GM21515 (cell line): ENCODE measurements around the gene COL5A2.

Source experiments
- ATAC-seq: cut with Tn5 transposase; IDR thresholded peaks from one replicate; pipeline ENCODE4 v1.9.1; 2021; ENCODE audit not compliant: unreplicated experiment

COL5A2 gene

DNA sequence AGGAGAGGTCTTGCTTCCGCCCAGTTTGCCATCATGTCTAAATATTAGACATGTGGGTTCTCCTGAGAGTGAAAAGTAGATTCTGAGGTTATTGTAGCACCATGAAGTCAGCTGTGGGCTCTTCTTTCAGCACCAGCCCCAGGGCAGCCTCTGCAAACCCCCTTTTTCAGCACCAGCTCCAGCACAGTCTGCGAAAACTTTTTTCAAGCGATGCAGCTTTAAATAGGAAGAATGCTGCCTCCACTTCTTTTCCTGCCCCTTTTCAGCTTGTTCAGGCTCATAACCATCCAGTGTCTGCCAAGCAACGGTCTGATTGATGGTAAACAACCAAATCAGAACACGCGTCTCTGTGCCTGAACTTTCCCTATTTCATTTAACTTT is at the start of gene COL5A2:
Gene COL5A2 (minus strand): TSS at position 192 of the 381 bp plus-strand sequence. CDS start 157 bp downstream, at position 35.
- no peak for ATAC-seq

DNA sequence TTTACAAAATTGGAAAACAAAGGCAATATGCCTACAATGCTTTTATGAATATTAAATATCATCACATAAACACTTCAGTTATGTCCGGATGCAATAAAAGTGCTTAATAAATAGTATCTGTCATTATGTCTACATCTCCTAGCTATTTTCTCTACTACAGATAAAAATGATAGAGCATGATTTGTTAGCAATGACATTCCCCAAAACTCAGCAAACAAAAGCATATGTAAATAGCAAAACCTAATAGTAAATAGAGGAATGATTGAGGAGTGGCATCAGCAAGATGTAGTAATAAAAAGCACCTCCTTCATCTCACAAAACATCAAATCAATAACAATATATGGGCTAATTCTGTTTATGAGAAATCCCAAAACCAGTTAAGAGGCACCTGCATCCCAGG is 46.5 kb upstream of the COL5A2 start:
- ATAC-seq = no peak

DNA sequence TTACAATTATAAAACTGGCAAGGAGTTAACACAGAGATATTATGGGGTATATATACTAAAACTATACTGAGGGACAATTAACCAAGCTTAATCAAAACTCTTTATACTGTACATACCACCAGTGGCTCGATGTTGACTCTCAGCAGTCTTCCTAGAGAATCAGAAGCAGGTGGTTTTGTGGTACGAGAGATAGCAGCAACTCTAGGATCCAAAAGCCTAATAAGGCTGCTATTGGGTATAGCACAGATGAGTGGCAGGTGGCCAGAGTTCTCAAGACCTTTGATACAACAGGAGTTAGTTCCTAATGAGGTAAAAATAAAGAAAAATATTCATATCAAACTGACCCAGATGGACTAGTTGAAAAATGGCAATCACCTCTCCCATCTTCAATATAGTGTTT is 45.5 kb upstream of the COL5A2 start:
- no peak for ATAC-seq

DNA sequence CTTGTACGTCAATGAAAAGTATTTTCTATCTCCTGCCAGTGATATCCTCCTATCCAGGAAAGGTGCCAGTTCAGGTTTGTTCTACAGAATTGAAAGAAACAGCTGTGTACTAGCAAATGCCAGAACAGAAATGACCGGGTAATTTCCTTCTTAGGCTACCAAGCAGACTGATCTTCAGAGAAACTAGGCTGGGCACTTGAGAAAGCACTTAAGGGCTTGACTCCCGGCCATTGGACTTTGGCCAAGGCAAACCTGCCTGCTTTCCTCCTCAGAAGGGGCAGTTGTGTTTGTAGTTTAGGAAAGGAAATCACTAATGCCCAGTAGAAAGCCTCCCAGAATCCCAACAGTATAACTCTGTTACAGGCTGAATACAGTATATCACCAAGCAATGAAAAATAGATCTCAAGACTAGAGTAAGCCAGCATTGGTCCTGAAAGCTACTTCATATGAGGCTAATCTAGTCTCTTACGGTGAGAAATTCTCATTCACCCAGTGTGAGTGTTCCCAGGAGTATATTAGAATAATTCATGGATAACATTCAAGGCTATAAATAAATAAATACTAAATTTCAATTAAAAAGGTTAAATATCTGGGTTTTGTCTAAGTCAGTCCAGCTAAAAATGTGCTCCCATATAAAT is 43.0 kb upstream of the COL5A2 start:
- no peak for ATAC-seq

DNA sequence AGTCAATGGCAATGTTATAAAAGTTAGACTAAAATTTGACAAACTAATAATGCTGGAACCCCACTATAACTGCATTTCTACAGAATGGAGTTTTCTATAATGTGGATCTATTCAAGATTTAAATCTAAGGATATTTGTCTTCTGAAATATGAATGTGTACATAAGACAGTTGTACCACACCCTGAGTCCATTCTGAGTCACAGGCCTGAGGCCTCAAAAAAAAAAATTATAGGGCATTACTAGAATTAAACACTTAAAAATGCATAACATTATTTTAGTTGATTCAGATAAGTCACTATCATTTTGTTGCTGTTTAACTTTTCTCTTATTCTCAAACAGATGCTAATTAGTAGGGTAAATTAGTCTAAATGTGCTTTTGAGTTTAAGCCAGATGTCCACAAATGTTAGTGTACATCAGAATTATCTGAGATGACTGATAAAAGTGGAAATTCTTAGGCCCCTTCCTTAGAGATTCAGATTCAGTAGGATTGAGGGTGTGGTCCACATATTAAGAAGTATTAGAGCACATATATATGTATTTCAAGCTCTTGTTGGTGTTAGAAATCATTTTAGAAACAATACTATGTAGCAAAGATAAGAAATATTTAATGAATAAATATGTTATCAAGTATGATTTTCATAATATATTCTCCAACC is 42.4 kb upstream of the COL5A2 start:
- ATAC-seq = no peak

DNA sequence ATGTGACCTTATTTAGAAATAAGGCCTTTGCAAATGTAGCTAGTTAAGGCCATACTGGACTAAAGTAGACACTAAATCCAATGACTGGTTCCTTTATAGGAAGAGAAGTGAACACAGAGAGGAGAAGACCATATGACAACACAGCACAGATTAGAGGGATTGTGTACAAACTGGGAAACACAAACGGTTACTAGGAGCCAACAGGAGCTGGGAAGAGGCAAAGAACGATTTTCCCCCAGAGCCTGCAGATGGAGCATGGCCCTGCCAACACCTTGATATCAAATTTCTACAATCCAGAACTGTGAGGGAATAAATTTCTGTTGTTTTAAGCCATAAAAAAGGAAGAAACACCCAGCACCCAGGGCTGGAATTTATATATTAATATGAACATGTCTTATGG is 38.7 kb upstream of the COL5A2 start:
- no peak for ATAC-seq

DNA sequence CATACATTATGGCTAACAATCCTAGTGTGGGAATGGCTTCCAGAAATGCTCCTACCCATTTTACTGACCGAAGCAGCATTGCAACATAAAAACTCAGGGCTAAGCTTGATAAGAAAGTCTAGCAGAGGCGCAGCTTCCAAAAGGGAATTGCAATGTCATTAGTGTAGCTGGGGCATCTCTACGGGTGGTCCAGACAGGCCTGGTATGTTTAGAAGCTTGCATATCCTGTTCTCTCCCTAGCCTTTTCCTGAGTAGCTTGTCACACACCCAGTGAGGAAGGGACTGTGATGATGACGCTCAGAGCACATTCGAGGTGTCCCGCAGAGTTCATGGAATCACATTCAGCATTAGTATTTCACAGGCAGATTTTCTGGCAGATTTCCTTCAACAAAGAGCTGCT is 38.0 kb upstream of the COL5A2 start:
- no peak for ATAC-seq

DNA sequence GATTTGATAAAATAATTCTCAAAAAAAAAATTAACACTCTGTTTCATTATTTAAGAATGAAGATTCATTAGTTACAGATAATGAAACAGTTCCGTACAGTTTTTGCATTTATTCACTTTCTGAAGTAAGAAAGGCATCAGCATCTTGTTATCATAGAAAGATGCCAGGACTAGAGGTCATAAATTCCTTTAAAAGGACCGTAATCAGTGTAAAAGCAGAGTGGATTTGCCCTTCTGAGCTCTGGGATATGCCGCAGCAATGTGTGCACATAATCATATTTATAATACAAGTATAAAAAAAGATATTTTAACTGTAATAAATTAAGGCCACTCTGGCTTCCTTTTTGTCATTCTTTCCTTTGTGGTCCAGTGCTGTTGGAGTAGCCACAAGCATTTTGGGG is 37.5 kb upstream of the COL5A2 start:
- ATAC-seq = no peak

DNA sequence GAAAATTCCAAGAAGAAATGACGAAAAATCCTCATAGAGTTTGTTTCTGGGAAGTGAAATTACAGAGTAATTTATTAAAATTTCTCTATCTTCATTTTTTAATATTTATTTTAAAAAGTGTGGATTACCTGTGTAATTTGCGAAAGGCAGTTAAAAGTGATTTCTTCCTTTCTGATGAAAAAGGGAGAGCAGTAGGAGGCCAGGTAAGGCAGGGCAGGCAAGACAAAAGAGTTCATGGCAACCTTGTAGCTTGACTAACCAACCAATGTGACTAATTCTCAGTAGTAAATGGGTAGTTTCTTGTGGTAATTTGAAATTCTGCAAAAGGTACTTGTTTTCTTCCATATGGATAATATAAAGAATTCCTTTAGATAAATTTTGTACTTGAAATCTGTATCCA is 34.9 kb upstream of the COL5A2 start:
- no peak for ATAC-seq

DNA sequence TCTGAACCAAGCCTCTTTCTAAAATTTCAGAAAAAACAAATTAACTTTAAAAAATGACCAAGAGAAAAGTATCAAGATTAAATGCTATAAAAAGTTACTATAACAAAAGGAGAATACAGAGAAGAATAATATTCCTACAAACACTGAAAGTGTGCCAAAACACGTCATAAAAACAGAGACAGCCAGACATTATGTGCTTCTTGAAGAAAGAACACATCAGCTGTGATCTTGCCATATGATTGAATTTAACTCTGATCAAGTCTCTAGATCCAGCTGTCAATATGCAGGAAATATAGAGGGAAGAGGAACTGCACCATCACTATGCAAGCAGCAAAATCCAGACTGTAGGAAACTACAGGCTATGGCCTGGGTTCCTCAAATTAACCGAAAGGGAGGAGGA is 33.7 kb upstream of the COL5A2 start:
- no peak for ATAC-seq

DNA sequence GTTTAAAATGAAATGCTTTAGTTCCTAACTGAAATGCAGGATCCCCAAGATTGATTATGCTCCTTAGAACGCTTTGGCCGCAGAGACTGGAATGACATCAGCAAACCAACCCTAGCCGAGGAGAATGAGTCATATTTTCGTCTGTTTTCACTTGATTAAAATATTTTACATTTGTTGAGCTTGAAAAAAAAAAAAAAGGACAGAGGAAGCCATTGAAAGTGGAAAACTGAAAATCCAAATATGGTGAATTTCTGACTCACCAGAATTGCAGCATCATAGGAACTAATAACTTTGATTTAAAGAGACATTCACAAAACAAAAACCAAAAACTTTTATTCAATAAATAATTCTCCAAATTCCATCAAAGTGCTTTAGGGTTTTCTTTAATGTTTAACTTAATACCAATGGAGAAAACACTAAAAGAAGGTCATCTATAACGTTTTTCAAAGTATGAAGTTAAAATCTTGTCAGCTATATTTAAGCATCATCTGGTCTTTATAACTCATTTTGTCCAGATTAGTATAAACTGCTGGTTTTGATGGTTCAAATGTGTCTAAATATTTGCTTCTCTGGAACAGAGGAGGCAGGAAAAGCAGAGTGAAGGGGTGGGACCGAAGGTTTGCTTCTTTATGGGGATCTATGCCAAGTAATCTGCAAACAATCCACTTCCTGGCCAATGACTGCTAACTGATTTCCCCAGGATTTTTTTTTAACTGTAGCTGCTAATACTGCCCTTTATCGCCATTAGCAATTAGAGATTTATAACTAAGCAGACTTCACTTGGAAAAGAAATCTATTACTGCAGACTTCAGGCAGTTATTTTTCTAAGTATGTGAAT is 30.9 kb upstream of the COL5A2 start:
- no peak for ATAC-seq

DNA sequence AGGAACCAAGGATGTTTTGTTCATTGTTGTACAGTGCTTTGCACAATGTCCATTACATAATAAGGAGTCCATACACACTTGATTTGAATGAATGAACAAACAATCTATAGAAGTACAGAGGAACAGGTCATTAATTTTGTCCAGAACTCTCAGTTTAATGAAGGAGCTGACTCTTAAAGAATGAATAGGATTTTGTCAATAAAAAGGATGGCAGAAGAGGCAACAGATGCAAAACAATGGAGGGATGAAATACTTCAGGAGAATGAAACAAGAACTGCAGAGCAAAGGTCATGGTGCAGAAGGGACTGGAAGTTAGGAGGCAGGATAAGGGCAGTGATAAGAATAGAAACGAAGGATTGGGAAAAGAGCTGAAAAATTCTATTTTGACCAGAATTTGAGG is 28.7 kb upstream of the COL5A2 start:
- ATAC-seq = no peak

DNA sequence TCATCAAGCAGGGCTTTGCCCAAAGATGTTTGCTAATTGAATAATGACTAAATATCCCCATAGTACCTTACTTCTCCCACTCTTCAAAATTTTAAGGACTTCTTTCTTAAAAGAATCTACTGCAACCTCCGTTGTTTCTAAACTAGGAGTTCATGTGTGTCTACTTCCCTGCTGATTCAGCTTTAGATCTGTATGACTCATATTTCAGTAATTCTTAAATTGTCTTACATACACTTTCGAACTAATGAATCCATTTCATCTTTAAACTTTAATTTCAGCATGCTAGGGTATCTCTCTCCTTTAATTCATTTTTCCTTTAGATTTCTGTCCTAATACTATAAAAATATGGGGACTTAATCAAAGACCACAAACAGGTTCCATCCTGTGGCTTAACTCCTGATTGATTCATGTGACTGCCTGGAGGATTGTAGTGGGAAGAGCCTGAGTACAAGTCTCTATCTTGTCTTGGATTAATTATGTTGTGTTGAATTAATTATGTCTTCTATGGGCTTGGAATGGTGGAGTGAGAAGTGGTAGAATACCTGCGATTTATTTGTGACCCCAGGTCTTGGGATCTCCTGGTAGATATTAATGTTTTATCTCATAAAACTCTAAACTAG is 24.9 kb upstream of the COL5A2 start:
- no peak for ATAC-seq

DNA sequence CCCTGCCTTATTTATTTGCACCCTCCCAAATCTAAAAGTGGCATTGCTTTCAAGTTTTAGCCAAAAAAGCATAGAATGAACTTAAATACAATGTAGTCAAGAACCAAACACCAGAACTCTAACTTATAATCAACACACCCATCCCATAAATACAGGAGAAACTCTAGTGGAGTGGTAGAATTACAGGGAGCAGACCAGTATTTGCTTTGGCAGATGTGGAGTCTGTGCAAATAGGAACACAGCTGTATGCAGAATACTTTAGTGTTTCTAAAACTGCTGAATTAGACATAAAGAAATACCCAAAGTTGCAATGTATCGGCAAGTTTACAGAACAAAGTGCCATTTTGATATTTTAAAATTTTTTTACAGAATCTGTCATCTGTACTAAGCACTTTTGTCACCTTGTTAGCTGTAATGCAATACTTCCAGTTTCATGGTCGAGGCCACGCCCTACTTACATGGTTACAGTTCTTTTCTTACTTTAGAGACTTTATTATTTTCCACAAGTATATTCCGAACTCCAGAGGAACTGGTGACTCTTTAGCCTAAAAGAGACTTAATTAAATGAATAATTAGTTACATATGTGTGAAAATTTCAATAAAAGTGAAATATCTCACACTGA is 23.7 kb upstream of the COL5A2 start:
- no peak for ATAC-seq

DNA sequence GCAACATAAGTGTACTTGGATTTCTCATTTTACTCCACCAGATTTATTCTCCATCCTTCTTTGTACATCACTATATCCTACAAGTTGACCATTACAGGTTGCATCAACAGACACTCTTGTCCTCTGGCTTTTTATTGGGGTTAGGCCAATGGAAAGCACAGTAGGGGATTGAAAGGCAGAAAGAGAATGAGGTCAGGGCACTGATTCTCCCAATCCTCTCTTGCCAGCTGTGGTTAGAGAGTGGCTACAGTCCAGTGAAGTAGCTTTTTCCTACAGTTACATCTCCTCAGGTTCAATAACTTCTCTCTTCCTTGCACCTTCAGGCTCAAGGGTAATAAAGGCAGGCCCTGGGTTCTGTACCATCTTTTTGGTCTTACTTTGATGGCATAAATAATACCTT is 20.2 kb upstream of the COL5A2 start:
- ATAC-seq = no peak

DNA sequence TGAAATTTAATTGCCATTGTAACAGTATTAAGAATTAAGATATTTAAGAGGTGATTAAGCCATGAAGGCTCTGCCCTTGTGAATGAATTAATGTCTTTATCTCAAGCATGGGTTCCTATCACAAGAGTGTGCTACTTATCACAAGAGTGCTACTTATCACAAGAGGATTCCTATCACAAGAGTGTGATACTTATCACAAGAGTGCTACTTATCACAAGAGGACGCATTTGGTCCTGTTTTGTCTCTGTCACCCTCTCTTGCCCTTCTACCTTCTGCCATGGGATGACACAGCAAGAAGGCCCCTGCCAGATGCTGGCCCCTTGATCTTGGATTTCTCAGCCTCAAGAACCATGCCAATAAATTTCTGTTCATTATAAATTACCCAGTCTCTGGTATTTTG is 13.2 kb upstream of the COL5A2 start:
- ATAC-seq = no peak

DNA sequence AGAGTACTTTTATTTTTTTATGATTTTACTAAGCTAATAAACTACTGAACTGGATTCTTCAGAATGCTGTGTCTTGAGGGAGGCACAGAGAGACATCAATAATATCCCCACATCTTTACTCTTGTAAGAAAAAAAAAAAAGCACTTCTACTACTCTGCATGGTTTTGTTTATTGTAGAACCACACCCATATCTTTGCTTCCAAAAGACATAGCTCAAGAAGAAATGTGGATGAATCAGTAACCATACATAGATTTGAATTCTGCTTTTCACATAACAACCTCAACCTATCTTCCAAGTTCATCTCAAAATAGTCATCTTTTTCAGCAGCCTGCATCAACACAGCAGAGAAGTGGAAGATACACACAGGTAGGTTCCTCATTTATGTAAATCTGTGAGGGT is 12.2 kb upstream of the COL5A2 start:
- ATAC-seq = no peak

DNA sequence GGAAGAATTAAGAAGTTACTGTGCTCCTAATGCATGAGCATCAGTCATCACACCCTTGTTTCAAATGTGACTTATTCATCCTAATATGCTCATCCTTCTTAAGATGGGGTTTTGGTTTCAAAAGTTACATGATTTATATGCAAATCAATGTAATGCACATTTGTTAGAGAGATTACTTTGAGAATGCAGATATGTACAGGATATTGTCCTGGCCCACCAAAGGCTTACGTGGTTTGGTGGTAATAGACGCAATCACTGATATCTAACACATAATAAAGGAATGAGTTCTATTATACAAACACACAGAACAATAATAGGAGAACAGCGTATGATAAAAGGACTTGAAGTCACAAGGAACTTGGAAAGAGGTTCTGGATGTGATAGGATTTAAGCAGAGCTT is 11.1 kb upstream of the COL5A2 start:
- no peak for ATAC-seq

DNA sequence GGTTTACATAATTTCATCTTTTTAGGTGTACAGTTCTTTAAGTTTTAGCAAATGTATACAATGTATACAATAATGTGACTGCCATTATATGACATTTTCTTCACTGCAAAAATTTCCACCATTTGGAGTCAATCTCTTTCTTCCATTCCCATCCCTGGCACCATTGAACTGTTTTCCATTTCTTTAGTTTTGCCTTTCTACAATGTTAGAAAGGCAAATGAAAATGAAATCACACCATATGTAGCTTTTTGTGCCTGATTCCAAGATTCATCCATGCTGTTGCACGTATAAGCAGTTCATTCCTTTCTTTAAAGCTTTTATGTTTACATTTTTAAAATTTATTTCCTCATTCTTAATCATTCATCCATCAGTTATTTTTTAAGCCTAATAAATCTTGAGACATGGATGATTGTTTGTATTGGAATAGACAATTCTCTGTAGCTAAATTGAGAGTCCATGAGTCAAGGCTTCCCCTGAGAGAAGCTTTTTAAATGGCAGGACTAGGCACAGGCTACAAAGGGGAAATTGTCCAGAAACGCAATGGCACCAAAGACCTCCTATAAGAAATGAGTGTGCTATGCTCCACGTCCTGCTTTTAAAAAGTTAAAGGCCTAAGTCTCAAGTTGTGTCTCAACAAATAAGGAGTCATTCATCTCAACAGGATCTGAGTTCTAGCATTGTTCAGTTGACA is 8.7 kb upstream of the COL5A2 start:
- no peak for ATAC-seq

DNA sequence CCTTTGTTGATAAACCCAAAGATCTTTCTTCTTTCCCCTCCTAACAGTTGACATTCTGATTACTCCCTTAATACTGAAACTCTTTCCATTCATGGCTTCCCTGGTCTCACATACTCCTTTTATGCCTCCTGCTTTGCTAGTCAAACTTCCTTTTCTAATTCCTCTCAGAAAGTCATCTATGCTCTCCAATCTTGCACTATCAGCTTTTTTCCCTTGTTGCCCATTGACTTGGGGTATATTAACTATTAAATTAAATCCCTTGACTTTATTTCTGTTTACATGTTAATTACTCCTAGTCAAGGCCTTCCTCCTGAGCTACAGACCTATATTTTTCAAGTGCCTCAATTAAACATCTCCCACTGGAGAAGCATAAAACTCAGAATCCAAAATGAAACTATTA is 3.6 kb upstream of the COL5A2 start:
- no peak for ATAC-seq

DNA sequence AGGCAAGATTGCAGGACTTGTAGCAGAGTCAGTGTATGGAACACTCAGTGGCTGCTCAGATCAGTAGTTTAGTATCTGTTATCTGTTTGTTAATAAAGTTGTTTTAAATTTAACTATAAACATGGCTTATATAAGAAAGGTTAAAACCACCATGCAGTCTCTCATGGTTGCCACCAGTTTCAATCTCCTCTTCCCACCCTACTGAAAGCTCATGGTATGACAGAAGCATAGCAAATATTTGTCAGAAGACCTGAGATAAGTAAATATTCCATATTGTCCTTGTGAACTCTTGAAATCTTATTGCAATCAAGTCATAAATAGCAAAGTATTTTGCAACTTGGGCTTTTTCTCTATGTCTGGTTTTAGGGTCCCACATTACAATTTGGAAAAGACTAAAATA is 2.1 kb upstream of the COL5A2 start:
- ATAC-seq = no peak
